Islet of Langerhans (tissue), 1 donor: ENCODE data around the gene ISCA2.

Experiments
- FAIRE-seq: peaks from one replicate; lab custom pipeline; 2011; peaks lifted over from hg19 to GRCh38; lab: Jason Lieb, UNC

The ISCA2 gene

DNA sequence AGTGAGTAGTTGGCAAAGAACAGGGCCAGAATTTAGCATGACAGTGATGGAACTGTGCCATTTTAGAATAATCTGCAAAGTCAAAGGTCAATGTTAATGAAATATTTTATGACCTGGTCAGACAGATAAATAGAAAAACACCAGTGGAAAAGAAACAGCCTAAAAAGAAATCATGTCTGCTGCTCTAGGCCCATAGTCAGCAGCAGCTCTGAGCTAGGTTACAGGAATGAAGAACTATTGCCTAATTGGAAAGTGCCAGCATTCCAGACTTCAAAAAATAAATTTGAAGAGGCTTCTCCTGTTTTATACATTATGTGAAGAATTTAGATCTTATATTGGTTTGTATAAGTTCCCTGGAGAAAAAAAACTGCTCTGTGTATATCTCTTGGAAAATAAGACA lies 10.2 kb upstream of the ISCA2 start:
- FAIRE-seq, result no peak

DNA sequence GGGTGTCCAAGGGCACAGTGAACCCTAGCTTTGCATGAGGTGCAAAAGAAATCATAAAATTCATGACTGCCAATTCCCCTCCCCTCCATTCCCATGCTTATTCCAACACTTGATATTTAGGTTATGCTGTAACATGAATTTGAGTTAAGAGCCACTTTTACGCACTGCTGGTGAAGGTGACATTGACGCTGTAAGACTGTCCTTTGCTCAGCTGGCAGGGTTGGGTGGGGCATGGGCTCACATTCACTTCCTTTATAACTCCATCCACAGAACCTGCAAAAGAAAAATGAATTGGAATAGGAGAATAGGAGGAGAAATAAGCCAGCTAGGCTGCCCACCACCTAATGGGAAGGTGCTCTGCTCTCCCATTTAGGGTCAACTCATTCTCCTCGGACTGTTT lies 7.4 kb upstream of the ISCA2 start:
- no peak for FAIRE-seq

DNA sequence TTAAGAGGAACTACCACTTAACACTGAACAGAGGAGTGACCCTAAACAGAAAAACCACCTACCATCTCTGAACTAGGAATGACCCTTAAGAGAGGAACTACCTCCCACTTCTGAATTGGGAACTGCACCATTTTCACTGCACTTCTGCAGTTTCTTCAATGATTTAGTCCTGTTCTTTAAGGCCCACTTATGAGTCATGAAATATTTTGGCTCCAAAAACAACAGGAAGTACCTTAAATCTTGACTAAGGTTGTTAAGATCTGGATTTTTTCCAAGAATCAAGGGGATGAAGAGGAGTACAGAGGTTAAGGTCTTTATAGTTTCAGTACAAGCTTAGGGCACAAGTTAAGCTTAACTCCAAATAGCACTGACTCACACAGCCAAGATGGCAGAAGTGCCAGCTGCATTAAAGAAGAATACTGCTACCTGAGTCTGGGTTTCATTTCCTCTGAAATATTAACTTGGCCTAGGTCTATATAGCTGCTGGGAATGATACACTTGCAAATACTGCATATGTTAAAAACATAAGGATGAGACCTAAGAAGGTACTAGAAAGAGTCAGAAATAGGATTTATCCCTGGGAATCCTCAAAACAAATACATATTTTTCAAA lies 4.7 kb upstream of the ISCA2 start:
- FAIRE-seq, result no peak

DNA sequence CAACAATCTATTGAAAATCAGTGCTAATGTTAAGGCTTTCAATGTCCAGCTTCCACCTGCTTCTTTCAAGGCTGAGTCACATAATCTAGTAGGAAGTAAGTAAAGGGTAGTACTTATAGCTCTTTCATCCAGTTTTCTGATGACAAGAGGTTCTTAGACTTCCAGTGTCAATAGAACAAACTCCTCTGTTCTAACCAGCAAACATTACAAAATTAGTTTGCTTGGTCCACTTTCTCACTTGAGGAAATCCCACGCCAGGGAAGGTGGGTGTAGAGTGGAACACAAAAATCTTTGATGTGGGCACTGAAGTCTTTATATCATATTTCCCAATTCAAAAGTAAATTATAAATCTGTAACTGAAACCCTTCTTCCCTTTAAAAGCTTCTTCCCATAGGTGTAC lies 3.1 kb upstream of the ISCA2 start:
- no peak for FAIRE-seq

DNA sequence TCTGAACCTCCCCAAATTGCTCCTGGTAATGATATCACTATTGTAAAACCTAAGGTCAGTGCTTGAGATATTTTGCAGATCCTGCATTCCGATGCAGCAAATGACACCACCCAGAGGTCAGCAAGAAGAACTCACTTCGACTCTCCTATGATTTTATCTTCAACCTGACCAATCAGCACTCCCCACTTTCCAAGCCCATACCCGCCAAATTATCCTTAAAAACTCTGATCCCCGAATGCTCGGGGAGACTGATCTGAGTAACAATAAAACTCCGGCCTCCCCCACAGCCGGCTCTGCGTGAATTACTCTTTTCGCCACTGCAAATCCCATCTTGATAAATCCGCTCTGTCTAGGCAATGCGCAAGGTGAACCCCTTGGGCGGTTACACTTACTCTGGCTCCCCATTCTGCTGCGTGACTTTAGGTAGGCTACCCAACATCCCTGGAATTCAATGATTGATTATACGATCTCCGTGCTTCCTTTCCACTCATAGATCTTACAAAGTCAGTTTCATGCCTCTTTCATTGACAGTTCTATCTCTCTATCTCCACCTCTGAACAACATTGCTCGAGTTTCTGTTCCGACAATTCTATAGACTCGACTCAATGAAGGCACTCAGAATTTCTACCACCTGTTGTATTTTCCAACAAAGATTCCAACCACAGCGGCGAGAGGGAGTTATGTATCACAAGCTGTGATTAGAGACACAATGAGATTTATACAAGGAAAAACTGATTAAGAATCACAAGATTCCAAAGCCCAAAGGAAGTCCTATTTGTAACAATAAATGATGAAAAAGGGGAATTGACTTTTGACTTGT lies 1.4 kb upstream of the ISCA2 start:
- FAIRE-seq, result no peak

DNA sequence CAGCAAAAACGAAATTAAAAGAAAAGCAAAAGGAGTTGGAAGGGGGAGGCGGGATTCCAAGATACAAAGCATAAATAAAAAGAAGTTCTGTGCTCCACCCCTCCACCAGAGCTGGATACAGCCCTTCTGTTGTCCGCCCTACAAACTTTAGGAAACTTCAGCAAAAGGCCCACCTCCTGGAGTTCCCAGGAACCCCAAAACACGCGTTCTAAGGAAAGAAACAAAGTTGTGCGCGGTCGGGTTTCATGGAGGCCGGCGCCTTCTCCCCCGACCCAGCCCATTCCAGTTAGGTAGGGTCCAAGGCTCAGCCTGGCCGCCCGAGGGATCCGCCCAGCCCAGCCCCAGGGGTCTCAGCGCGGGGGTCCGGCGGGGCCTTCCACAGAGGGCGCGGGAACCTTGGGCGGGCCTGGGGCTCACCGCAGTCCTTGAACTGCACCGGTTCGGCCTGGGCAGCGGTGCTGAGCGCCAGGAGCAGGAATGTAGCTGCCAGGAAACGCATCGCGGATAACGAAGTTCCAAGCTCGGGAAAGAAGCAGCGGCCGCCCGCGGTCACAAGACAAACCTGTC lies 706 bp upstream of the ISCA2 start, which contains the start of gene NPC2:
NPC2 (minus strand) TSS at position 530 of the 567 bp plus-strand sequence; CDS start at position 499, 31 bp downstream.
- no peak for FAIRE-seq

DNA sequence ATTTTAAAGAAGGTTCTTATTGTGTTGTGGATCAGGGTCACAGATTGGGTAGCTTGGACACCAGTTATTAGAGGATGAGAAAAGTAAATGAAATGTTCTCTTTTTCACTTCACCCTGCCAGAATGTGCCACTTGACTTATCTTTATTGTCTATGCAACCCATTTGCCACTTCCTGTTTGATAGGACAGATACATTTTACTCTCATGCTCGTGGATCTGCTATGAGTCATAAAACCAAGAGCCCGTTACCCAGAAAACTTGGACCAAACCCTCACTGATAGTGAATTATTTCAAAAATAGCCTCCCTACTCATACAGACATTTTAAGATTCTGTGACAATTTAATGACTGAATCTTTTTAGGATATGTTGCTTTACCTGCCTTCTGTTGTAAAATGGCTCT lies 1.8 kb downstream of the ISCA2 start:
- FAIRE-seq, result no peak

DNA sequence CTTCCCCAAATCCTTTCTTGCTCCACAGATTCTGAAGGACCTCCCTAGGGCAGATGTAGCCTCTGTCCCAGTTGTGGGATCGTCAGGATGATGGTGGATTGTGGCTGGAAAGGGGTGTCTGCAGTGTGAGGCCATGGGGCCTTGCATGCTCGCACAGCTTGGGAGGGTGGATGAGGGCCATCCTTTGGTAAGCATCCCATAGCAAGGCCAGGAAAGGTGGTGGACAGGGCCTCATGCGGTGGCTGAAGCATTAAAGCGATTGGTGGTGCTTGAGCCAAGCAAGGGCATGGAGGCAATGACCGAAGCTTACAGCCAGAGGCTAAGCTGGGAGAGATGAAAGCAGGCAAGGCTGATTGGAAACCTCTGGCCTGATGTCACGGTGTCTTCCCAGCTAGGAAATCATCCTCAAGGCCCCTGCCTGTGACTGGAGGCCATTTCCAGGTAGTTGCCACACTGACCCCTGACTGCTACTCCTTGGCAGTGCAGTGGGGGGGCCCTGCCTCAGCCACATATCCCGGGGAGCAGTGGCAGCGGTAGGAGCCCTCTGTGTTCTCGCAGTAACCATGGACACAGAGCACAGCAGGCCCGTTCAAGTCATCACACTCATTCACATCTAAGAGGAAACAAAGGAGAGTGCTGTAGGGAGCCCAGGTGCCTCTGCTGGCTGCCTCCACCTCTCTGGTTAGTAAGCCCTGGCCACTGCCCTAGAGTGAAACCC lies 7.0 kb downstream of the ISCA2 start:
- no peak for FAIRE-seq

DNA sequence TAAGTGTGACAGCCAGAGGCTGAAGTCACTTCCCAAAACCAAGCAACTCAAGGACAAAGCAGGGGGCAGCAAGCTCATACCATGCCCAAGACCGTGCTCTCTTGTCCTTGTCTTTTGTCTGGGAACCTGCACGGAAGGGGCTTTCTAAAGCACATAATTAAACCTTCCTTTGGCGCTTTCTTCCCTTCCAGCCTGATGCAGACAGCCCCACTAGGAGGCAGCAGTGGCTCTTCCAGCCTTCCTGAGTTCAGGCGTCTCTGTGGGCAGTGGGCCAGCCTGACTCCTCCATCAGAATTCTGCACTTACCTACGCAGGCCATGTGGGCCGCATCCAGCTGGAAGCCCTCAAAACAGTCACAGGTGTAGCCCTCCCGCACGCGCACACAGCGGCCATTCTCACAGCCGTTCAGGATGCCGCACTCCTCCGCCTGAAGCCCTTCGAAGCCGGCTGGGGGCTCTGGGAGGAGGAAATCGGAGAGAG lies 7.6 kb downstream of the ISCA2 start:
- no peak for FAIRE-seq

DNA sequence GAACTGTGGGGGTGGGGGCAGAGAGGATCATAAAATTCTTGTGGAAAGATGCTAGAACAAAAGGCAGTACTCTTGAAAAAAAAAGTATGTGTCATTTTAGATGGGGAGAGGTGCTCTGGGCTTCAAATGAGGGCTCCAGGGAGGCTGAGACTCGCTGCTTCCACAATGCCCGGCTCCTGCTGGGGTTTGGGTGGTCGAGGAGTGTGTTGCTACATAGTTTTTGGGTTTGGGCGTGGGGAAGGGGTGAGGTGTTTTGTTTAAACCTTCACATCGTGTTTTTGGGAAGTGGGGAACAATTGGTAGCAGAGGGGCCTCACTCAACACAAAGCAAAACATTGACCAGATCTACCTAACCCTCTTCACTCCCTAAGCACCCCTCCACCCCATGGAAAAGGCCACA lies 8.1 kb downstream of the ISCA2 start:
- FAIRE-seq, result no peak

DNA sequence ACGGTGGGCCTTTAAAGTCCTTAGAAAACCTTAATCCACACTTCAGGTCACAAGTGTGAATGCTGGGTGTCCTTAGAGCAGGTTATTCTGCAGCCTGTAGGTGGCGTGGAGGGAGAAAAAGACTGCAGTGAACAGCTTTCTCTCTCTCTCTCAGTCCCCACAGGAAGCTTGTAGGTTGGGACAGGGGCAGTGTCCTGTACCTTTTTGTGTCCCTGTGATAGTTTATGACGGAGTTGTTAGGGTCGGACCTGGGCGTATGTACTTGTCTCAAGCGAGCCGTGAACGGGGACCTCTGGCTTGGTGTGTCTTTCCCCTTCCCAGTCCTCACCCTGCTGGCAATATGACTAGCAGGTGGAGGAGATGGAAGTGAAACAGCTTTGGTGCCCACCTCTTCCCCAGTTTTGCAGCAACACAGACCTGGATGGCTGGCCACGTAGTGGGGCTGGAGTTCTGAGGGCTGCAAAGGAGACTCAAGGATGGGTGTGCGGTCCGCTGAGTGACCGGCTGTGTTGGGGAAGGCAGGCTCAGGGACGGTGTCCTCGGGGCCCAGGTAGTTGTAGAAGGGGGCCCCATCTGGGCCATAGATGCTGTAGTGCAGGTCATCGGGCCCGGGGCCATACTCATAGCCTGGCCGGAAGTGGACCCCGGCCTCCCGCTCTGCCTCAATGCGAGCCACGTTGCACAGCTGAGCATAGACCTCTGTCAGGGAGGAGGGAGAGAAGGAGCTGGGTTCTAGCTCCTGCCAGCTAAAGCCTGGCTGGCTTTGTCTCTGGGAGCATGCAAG lies 8.9 kb downstream of the ISCA2 start:
- FAIRE-seq, result no peak

DNA sequence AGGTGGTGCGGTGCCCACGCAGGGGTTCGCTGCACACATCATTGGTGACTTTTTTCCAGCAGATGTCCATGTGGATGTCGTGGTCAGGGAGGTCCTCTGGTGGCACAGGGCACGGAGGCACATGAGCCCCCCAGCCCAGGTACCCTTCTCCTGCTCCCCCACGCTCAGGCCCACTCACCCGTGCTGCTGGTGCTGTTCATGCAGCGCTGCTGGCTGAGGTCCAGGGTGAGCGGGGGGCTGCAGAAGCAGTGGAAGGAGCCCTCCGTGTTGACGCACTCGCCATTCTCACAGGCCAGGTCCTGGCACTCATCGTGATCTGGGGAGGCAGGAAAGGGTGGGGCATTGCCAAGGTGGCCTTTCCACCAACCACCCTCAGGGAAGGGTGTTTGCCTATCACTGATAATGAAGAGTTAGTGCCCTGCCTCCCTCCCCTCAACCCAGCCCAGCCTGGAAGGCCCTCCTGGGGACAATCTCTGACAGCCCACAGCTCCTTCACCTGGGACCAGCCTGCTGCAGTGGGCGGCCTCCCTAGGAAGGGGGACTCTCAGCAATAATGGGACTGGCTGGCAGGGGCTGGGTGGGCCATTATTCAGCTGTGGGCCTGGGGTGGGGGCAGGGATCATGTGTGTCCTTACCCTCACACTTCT lies 9.8 kb downstream of the ISCA2 start:
- no peak for FAIRE-seq

DNA sequence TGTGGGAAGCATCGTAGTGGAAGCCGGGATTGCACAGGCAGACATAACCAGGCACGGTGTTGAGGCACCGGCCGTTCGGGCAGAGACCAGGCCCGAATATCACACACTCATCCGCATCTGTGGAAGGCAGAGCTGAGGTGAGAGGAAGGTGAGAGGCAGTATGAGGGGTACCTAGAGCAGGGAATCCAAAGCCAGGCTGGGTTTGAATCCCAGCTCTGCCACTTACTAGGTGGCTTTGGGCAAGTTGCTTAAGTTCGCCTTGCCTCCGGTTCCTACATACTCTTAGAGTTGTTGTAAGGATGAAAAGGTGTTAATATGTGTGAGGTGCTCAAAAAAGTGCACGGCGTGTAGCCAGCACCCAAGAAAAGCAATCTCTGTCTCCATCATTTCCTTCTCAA lies 10.4 kb downstream of the ISCA2 start:
- no peak for FAIRE-seq

DNA sequence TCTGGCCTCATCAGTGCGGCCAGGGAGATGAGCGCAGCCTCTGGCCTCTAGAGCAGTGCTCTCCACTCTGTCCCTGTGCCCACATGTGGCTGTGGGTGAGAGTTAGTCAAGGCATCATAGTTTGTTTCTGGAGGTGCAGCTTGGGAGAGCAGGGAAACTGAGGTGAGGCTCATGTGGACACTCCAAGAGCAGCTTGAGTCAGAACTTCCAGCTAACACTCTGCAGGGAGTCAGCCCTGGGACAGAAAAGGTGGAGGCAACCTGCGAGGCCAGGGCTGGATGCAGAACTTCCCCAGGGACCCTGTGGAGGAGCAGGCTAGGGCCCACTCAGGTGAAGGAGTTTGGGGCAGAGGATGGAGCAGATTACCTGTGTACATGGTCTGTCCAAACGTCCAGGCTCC lies 10.8 kb downstream of the ISCA2 start:
- no peak for FAIRE-seq

DNA sequence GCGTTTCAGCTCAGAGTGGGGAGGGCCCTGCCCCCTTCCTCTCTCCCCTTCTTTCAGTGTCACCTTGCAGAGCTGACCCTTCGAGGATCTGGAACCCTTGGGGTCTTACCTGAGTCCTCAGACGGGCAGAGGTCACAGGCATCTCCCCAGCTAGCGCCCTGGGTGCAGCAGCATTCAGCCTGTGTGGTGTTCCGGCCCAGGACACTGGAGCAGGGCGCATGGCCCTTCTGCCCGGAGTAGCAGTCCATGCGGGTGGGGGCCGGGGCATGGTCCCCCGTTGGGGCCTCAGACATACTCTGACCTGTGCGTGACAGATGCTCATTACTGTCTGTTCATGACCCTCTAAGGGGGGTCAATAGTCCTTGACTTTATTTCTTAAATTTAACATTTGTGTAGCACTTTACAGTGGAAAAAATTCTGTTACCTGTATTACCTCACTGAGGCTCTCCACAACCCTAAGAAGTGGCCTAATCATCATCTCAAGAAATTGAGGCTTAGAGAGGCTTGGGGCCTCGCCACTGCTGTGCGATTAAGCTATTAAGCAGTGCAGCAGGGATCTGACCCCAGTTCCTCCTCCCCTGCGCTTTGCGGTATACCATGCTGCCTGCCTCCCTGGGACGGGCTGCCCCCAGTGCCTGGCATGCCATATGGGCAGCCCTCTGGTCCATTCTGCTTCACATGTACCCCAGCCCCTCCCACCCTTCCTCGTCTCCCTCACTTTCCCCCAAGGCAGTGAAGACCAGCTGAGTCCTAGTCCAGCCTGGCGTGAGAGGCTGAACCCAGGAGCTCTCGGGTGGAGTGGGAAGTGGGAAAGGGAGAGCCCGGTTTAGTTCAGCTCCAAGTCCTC lies 11.5 kb downstream of the ISCA2 start:
- FAIRE-seq, result no peak

DNA sequence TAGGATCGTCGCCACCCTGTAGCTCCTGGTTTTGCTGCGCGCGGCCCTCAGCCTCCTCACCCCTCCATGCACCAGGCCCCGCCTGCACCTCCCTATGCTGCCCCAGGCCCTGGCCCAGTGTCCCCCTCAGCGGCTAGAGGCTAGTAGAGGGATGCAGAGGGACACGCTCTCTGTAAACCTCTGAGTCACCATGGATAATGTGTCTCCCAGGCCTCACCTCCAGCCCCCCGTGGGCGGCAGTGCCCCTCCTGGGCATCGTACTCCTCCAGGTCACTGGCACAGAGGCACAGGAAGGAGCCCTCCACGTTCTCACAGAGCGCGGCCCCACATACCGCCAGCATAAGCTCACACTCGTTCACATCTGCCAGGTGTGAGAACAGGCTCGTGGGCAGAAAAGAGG lies 12.3 kb downstream of the ISCA2 start:
- FAIRE-seq, result no peak

DNA sequence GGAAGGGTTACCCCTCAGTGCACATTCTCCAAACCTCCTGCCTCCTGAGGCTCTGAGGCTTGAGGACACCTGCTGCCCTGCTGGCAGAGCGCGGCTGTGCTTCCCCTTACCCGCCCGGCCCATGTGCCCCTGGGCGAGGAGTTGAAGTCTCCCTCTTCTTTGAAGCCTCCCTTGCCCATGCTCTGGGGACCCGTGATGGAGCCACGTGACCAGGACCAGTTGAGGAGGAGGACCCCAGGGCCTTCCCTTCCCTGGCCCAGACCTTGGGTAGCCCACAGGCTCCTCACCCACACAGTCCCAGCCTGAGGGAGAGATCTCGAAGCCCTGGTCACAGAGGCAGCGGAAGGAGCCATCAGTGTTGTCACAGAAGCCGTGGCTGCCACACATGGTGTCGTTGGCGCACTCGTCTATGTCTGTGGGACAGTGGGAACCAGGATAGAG lies 12.9 kb downstream of the ISCA2 start:
- no peak for FAIRE-seq

DNA sequence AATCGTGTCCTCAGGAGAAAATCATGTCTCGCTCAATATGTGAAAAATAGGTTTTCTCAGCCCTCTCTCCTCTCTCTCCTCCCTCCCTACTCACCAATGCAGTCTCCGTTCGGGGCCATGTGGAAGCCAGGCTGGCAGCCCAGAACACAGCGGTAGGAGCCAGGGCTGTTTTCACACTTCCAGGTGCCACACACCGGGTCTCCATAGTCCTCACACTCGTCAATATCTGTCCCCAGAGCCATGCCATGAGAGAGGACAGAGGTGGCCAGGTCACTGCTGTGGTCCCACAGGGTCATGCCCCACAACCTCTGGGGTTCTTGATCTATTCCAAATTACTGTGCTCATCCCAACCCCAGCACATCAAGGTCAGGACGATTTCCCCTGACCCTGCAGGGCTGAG lies 13.5 kb downstream of the ISCA2 start:
- no peak for FAIRE-seq

DNA sequence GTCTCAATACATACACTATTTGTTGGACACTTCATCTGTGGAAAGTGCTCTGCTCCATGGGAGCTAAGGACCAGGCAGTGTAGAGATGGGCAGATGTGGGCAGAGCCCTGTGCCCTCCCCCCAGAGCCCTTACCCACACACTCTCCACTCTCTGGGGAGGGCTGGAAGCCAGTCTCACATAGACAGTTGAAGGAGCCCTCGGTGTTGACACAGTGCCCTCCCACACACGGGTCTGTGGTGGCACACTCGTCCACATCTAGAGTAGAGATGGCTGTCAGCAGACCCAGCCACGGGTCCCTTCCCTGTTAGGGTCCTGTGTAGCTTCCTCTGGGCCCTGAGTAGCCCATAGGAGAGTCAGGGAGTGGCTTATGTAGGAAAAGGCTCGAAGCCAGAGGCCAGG lies 14.3 kb downstream of the ISCA2 start:
- no peak for FAIRE-seq

DNA sequence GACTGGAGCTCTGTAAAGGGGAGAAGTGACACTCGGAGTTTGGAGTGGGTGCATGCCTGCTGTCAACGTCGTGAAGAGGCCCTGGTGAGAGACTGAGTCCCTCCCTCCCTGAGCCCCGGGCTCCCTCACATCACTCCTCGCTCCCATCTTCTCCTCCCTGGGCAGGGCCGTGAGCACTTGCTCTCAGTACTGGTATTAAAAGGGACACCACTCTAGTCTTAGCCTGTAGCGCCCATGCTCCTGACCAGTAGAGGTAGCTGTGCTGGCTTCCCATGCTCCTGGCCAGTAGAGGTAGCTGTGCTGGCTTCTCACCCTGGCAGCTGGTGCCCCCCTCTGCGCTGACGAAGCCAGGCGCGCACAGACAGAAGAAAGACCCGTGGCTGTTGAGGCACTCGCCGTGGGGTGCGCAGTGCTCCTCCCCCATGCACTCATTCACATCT lies 14.7 kb downstream of the ISCA2 start:
- FAIRE-seq, result no peak
